IMR-90 (cell line): ENCODE data around the gene MCTP1.

Experiments used
- BHLHE40 ChIP-seq: fragments of 150-350 bp; IDR thresholded peaks from 2 replicates; pipeline ENCODE4 v1.6.1; 2016; ENCODE audit warnings: mild to moderate bottlenecking, low read depth, low read length
- POLR2A ChIP-seq: IDR thresholded peaks from 2 replicates; pipeline ENCODE4 v1.6.1; 2012; ENCODE audit warnings: mild to moderate bottlenecking, low read depth, low read length
- TF ChIP-seq, protein P1 (sequence below): conservative IDR thresholded peaks from 2 replicates; pipeline ENCODE4 v1.5.1; 2012; ENCODE audit warnings: mild to moderate bottlenecking, low read depth, low read length, improper control_type of control experiment
- TF ChIP-seq, protein P2 (sequence below): fragments of 150-350 bp; IDR thresholded peaks from 2 replicates; pipeline ENCODE4 v1.6.1; 2016; ENCODE audit warnings: low read depth, mild to moderate bottlenecking, low read length, moderate library complexity, borderline replicate concordance
- TF ChIP-seq, protein P3 (sequence below): fragments of 150-350 bp; IDR thresholded peaks from 2 replicates; pipeline ENCODE4 v1.6.1; 2017; ENCODE audit warnings: mild to moderate bottlenecking, antibody characterized with exemption, low read length, low read depth

DNA sequence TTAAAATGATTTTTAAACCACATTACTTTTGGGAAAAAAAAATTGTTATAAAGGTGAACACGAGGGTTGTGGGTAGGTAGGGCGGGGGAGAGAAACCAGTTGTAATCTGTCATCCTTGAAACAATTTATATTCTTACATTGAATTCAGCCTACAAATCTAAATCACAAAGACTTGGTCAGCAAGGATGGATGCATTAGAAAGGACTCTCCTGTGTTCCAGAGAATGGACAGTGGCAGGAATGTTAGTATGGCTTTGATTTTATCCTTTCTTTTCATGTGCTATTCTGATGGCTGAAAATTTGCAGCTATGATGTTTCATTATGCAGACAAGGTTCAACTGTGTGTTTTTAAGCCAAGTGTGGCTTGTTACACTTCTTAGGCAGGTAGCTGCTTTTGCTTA is 431.8 kb downstream of the MCTP1 start:
- TF ChIP-seq, protein P1, sequence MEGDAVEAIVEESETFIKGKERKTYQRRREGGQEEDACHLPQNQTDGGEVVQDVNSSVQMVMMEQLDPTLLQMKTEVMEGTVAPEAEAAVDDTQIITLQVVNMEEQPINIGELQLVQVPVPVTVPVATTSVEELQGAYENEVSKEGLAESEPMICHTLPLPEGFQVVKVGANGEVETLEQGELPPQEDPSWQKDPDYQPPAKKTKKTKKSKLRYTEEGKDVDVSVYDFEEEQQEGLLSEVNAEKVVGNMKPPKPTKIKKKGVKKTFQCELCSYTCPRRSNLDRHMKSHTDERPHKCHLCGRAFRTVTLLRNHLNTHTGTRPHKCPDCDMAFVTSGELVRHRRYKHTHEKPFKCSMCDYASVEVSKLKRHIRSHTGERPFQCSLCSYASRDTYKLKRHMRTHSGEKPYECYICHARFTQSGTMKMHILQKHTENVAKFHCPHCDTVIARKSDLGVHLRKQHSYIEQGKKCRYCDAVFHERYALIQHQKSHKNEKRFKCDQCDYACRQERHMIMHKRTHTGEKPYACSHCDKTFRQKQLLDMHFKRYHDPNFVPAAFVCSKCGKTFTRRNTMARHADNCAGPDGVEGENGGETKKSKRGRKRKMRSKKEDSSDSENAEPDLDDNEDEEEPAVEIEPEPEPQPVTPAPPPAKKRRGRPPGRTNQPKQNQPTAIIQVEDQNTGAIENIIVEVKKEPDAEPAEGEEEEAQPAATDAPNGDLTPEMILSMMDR = no peak
- no peak for TF ChIP-seq POLR2A
- TF ChIP-seq, protein P2, sequence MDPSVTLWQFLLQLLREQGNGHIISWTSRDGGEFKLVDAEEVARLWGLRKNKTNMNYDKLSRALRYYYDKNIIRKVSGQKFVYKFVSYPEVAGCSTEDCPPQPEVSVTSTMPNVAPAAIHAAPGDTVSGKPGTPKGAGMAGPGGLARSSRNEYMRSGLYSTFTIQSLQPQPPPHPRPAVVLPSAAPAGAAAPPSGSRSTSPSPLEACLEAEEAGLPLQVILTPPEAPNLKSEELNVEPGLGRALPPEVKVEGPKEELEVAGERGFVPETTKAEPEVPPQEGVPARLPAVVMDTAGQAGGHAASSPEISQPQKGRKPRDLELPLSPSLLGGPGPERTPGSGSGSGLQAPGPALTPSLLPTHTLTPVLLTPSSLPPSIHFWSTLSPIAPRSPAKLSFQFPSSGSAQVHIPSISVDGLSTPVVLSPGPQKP = no peak
- TF ChIP-seq BHLHE40 = no peak
- TF ChIP-seq, protein P3, sequence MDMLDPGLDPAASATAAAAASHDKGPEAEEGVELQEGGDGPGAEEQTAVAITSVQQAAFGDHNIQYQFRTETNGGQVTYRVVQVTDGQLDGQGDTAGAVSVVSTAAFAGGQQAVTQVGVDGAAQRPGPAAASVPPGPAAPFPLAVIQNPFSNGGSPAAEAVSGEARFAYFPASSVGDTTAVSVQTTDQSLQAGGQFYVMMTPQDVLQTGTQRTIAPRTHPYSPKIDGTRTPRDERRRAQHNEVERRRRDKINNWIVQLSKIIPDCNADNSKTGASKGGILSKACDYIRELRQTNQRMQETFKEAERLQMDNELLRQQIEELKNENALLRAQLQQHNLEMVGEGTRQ = no peak
